ENCODE measurements around the gene GPATCH2L.

Gene GPATCH2L

DNA sequence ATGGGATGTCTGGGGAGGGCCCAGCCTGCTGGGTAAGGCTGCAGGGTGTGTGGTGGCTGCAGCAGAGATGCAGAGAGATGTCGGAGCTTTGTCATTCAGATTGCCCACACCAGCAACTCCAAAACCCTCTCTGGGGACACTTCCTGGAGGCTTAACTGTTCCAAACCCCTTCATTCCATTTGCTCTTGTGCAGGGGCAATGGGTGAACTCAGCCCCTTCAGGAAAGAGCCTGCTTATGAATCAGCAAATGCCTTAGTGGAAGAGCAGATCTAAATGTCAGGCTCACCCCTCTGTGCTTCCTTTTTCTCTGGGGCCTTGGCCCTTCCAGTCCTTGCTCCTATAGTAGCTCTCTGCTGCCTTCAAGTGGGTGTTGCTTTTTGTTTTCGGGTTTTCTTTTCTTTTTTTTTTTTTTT, 36.7 kb upstream of the GPATCH2L start:
- FAIRE-seq (no peak), DNase-seq (ENCODE audit: insufficient read length, low spot score) (no peak)
- TF ChIP-seq, protein P1, sequence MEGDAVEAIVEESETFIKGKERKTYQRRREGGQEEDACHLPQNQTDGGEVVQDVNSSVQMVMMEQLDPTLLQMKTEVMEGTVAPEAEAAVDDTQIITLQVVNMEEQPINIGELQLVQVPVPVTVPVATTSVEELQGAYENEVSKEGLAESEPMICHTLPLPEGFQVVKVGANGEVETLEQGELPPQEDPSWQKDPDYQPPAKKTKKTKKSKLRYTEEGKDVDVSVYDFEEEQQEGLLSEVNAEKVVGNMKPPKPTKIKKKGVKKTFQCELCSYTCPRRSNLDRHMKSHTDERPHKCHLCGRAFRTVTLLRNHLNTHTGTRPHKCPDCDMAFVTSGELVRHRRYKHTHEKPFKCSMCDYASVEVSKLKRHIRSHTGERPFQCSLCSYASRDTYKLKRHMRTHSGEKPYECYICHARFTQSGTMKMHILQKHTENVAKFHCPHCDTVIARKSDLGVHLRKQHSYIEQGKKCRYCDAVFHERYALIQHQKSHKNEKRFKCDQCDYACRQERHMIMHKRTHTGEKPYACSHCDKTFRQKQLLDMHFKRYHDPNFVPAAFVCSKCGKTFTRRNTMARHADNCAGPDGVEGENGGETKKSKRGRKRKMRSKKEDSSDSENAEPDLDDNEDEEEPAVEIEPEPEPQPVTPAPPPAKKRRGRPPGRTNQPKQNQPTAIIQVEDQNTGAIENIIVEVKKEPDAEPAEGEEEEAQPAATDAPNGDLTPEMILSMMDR (IDR thresholded peaks at IDR 0.05; ENCODE audit: insufficient read depth, missing control alignments), result no peak

DNA sequence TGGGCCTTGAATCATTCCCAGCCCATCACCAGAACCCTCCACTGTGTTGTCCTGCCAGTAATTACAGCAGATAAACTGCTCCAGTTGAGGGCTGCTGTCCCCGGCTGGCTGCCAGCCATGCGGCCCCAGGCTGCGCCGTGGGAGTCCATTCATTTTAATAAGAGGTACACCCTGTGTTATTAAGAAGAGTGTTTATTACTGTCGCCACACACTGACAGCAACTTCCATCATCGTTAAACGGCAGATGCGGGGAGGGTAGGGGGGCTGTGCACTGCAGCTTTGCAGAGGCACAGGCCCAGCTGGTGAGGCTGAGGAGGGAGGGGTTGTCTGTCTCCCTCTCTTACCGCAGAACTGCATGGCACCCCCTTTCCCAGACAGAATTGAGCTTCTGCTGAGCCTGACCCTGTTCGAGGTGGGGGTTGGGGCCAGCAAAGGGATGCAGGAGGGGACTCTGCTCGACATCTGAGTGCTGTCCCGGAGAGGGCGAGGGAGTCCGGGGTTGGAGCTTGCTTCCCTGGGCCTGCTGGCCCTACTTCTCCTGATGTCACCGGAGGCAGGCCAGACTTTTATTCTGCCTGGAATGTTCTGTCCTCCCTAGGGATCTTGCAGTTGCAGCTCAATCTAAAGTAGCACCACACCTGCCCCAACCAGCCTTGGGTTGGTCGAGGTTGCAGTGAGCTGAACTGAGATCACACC, 33.8 kb upstream of the GPATCH2L start:
- no peak for FAIRE-seq
- TF ChIP-seq, protein P1 (IDR thresholded peaks at IDR 0.05; ENCODE audit: insufficient read depth, missing control alignments), result no peak
- DNase-seq (ENCODE audit: insufficient read length, low spot score), result no peak

DNA sequence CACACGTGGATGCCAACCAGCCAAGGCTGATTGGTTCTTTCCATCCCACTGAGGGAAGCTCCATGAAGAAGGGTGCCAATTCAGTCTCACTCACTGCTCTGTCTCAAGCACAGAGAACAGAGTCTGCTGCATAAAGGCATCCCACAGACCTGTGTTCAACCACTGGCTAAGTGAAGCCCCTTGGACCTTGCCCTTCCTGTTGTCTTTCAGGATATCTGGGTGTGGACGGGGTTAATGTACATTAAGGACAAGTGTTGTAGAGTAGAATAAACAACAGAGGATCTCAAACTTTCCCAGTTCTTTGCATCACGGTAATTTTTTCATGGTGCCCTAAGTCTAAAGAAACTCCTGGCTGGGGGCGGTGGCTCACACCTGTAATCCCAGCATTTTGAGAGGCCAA, 33.1 kb upstream of the GPATCH2L start:
- no peak for DNase-seq (ENCODE audit: insufficient read length, low spot score)
- no peak for FAIRE-seq
- TF ChIP-seq, protein P1 (IDR thresholded peaks at IDR 0.05; ENCODE audit: insufficient read depth, missing control alignments), result no peak

DNA sequence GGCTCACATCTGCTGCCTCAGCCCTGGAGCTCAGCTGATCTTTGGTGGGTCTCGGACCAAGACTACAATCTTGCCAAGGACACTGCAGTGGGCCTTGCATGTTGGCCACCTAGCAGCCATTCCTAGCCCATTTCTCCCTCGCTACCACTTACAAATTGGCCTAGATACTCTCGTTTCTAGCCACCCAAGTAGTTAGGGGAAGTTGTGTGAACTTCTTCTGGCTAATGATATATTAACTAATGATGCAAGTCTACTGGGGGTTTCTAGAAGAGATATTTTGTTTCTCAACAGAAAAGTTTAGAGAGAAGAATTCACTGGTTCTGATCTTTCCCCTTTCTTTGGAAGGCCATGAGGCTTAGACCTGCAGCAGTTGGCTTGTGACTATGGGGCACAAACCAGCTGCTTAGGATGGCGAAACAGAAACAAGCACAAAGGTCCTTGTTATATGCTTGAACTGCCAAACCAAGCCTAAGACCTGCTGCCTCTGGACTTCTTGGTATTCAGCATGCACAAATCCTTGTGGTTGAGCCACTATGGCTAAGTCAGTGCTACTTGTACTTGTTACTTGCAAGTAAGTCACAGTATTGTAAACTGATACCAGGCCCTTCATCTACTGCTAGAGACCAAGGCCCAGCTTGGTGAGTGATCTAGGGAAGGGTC, 30.5 kb upstream of the GPATCH2L start:
- FAIRE-seq (no peak), DNase-seq (ENCODE audit: insufficient read length, low spot score) (no peak)
- TF ChIP-seq, protein P1 (IDR thresholded peaks at IDR 0.05; ENCODE audit: insufficient read depth, missing control alignments), result no peak

DNA sequence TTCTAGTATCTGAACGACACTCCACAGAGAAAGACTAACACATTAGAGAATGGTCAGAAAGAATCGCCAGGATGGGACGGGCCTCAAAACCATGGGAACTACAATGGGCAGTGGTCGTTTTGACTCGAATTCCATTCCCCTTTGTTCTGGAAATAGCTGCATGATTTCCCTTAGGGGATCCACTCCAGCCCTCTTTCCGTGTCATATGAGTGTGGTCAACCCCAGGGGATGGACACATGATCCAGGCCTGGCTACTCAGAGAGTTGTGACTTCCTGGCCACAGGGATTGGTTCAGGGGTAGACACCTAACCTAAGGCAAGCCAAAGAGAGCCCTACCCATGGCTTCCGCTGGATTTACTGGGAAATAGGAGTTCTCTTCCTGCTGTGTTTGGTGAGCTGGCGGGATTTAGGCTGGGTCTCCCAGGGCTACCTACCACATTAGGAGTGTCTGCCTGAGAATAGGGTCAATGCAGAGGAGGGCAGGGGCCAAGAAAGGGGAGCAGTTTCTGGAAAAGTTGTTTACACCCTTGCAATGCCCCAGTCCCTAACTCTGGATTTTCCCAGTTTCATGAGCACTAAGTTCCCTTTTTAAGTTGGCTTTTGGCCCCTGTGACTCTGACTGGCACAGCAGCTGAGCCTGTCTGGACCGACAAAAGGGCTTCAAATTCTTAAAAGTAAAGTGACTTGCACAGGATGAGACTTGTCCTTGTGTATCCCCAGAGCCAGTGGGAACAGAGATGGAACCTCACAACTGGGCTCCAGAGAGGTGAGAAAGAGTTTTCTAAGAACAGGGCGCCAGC, 28.1 kb upstream of the GPATCH2L start:
- DNase-seq (ENCODE audit: insufficient read length, low spot score), result no peak
- TF ChIP-seq, protein P1 (IDR thresholded peaks at IDR 0.05; ENCODE audit: insufficient read depth, missing control alignments), result no peak
- FAIRE-seq, result no peak

DNA sequence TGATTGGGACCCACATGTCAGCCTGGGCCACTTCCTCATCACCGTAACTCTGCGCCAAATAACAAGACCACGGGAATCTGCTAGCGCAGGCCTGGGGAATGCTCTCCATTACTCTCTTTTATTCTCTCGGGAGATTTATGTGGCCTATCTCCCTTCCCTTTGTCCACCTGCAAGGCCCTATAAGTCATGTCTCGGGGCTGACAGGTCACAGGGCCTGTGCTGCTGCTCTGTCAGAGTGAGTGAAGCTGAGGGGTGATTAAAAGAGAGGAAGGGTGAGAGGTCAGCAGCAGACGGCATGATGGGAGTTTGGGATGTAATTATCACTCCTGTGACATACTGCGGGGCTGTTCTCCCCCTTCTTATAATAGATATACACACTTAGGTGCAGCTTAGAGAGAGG, 26.2 kb upstream of the GPATCH2L start:
- DNase-seq (ENCODE audit: insufficient read length, low spot score), result no peak
- FAIRE-seq, result no peak
- TF ChIP-seq, protein P1 (IDR thresholded peaks at IDR 0.05; ENCODE audit: insufficient read depth, missing control alignments), result no peak
